SH-SY5Y (cell line): Measurements from ENCODE around the gene MYORG.

Experiments used
- GATA2 ChIP-seq: IDR thresholded peaks from 2 replicates; pipeline ENCODE4 v1.6.1; 2011; ENCODE audit warnings: mild to moderate bottlenecking, low read depth, low read length
- GATA3 ChIP-seq: IDR thresholded peaks from 2 replicates; pipeline ENCODE4 v1.6.1; 2011; ENCODE audit warnings: low read depth, mild to moderate bottlenecking, low read length, moderate library complexity

- TF ChIP-seq GATA3, result no peak
- TF ChIP-seq GATA2, result no peak
These were observed 10.0 kb upstream of the MYORG start for GRCh38 chr9:34386656-34387055.
